Caki2 (cell line): ENCODE measurements around the gene TDRD1. TPM values are rescaled to one million over a fixed set of nuclear protein-coding genes. Genes with fewer than 3 reads are reported as not detected.

Experiments used
- DNase-seq: peaks from one replicate; pipeline ENCODE4 v3.0.0-alpha.2; 2015; ENCODE audit warnings: low read depth
- in situ Hi-C: cut with HindIII; loops from 2 replicates; pipeline ENCODE4 v1.10.0; 2016; ENCODE audit warnings: low sequenced_read_pairs, low pct_unique_long_range_greater_than_20kb, mixed read lengths
- total RNA-seq: library from RNA; depleted of rRNA; stranded (reverse); fragments of >200 nt; shearing (Covaris generic); gene quantifications from 2 replicates; pipeline ENCODE4 v1.2.3, GENCODE V29; 2014; ENCODE audit warnings: low replicate concordance

The TDRD1 gene
- total RNA-seq, 1 experiment from 2014 or later: not detected

GRCh38 chr10:114252092-114252491, 72.9 kb downstream of the TDRD1 start:
- DNase-seq: no peak
- in situ Hi-C loops: no loop called here

GRCh38 chr10:114252883-114253282, 73.7 kb downstream of the TDRD1 start:
- no peak for DNase-seq
- in situ Hi-C loops: no loop called here

GRCh38 chr10:114255227-114255626, 76.1 kb downstream of the TDRD1 start:
- in situ Hi-C loops: no loop called here
- no peak for DNase-seq

- DNase-seq: no peak
- in situ Hi-C loops: no loop called here
These were observed 77.0 kb downstream of the TDRD1 start for GRCh38 chr10:114256008-114256765.

- DNase-seq: no peak
- in situ Hi-C loops: no loop called here
These were observed 77.7 kb downstream of the TDRD1 start for GRCh38 chr10:114256822-114257221.

- DNase-seq: no peak
- in situ Hi-C loops: no loop called here
These were observed 78.3 kb downstream of the TDRD1 start for GRCh38 chr10:114257498-114257897.

- in situ Hi-C loops: no loop called here
- no peak for DNase-seq
These were observed 79.2 kb downstream of the TDRD1 start for GRCh38 chr10:114258274-114258840.

- DNase-seq: no peak
- in situ Hi-C loops: no loop called here
These were observed 80.7 kb downstream of the TDRD1 start for GRCh38 chr10:114259824-114260223.

GRCh38 chr10:114260366-114260765, 81.2 kb downstream of the TDRD1 start:
- DNase-seq: no peak
- in situ Hi-C loops: no loop called here

- DNase-seq: peak; percentile 18
These were observed 81.9 kb downstream of the TDRD1 start for GRCh38 chr10:114261076-114261475.

GRCh38 chr10:114262496-114262895, 83.3 kb downstream of the TDRD1 start:
- in situ Hi-C loops: no loop called here
- no peak for DNase-seq

More at GRCh38 chr10:114261076-114261475, 81.9 kb downstream of the TDRD1 start:
- in situ Hi-C loops: no loop called here

- DNase-seq: no peak
These were observed 86.4 kb downstream of the TDRD1 start for GRCh38 chr10:114265392-114266053.

GRCh38 chr10:114266521-114266920, 87.4 kb downstream of the TDRD1 start:
- in situ Hi-C loops: no loop called here
- DNase-seq: no peak

More at GRCh38 chr10:114265392-114266053, 86.4 kb downstream of the TDRD1 start:
- in situ Hi-C loops: no loop called here

- DNase-seq: peak; percentile 41
- in situ Hi-C loops: no loop called here
These were observed 92.1 kb downstream of the TDRD1 start for GRCh38 chr10:114271075-114271778.

- in situ Hi-C loops: no loop called here
- peak; percentile 50 for DNase-seq
These were observed 92.6 kb downstream of the TDRD1 start for GRCh38 chr10:114271779-114272167.

- in situ Hi-C loops: no loop called here
- no peak for DNase-seq
These were observed 93.5 kb downstream of the TDRD1 start for GRCh38 chr10:114272696-114273095.

GRCh38 chr10:114273910-114274309, 94.8 kb downstream of the TDRD1 start:
- in situ Hi-C loops: no loop called here
- DNase-seq: no peak

- no peak for DNase-seq
- in situ Hi-C loops: no loop called here
These were observed 95.7 kb downstream of the TDRD1 start for GRCh38 chr10:114274616-114275453.
